Fibroblast of lung (primary cell): ENCODE data around the gene PVALB.

ENCODE experiments used
- EZH2 ChIP-seq: IDR thresholded peaks from 2 replicates; pipeline ENCODE4 v1.5.1; 2012; ENCODE audit warnings: low read length, control low read depth, mild to moderate bottlenecking; ENCODE audit errors: missing control alignments
- TF ChIP-seq, protein P1 (sequence below), 2 donors: IDR thresholded peaks in 1 of 2; conservative IDR thresholded peaks in 1 of 2; 1 replicate in 1 of 2; 2 replicates in 1 of 2; pipeline ENCODE4 v1.5.1; 2011 to 2012; ENCODE audit warnings: low read length in 2 of 2, control low read depth in 1 of 2, inconsistent platforms in 1 of 2, low read depth in 1 of 2, mild to moderate bottlenecking in 1 of 2

DNA sequence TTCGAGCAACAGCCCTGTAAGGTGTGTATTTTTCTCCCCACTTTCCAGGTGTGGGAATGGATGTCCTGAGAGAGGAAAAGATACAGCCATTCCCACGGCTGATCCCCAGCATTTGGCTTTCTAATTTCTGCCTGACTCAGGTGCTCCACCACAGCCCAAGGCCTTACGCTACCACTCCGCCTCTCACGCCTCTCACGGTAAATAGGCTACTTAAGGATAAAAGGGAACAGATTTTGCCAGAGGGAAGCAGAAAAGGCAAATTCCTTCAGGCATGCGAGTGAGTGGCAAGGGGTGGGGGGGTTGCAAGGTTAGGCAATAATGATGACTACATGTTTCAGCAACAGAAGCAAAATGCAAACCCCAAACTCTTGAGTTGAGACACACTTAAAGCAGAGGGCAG is 9.2 kb downstream of the PVALB start:
- TF ChIP-seq, protein P1, sequence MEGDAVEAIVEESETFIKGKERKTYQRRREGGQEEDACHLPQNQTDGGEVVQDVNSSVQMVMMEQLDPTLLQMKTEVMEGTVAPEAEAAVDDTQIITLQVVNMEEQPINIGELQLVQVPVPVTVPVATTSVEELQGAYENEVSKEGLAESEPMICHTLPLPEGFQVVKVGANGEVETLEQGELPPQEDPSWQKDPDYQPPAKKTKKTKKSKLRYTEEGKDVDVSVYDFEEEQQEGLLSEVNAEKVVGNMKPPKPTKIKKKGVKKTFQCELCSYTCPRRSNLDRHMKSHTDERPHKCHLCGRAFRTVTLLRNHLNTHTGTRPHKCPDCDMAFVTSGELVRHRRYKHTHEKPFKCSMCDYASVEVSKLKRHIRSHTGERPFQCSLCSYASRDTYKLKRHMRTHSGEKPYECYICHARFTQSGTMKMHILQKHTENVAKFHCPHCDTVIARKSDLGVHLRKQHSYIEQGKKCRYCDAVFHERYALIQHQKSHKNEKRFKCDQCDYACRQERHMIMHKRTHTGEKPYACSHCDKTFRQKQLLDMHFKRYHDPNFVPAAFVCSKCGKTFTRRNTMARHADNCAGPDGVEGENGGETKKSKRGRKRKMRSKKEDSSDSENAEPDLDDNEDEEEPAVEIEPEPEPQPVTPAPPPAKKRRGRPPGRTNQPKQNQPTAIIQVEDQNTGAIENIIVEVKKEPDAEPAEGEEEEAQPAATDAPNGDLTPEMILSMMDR (conservative IDR thresholded peaks at IDR 0.05 in 1 of 2, IDR thresholded peaks at IDR 0.05 in 1 of 2; ENCODE audit: low read depth in 1 of 2, low read length in 2 of 2): no peak
- no peak for TF ChIP-seq EZH2
